Measurements from ENCODE around the gene KCNQ1. TPM values are rescaled to one million over a fixed set of nuclear protein-coding genes. Genes with fewer than 3 reads are reported as not detected.

KCNQ1 gene
- total and polyA plus RNA-seq, 9 of the 15 experiments (the other 6 are each of a cell fraction or from before 2014, with no cell fraction given): 0.44 TPM; not detected in 8

DNA sequence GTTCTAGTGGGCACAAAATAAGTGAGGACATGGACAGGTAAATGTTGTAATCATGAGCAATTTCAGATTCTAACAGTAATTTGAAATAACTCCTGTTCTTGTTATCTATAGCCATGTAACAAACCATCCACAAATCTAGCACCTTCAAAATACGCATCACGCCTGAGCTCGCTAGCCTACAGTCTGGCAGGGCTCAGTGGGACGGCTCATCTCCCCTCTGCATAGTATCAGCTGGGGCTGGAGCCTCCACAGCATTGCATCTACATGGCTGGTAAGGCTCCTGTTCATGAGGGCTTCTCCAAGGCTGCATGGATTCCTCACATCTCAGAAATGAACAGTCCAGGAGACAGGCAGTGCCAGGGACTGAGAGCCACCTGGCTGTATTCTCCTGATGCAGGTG, 112.6 kb downstream of the KCNQ1 start (continued):
- TF ChIP-seq, protein P1, sequence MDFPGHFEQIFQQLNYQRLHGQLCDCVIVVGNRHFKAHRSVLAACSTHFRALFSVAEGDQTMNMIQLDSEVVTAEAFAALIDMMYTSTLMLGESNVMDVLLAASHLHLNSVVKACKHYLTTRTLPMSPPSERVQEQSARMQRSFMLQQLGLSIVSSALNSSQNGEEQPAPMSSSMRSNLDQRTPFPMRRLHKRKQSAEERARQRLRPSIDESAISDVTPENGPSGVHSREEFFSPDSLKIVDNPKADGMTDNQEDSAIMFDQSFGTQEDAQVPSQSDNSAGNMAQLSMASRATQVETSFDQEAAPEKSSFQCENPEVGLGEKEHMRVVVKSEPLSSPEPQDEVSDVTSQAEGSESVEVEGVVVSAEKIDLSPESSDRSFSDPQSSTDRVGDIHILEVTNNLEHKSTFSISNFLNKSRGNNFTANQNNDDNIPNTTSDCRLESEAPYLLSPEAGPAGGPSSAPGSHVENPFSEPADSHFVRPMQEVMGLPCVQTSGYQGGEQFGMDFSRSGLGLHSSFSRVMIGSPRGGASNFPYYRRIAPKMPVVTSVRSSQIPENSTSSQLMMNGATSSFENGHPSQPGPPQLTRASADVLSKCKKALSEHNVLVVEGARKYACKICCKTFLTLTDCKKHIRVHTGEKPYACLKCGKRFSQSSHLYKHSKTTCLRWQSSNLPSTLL (IDR thresholded peaks at IDR 0.05): no peak
- TF ChIP-seq CREB1 (IDR thresholded peaks at IDR 0.05): no peak
- no peak for TF ChIP-seq CREB1 (CRISPR knock-in tag; IDR thresholded peaks at IDR 0.05)

GRCh38 chr11:2558397-2558796, 113.6 kb downstream of the KCNQ1 start:
- H3K79me2 ChIP-seq (ENCODE audit: control insufficient read depth, insufficient read depth, low read length): no peaks in the 10 kb centered on the region
- peaks cover 7 to 45% of the 10 kb centered on the region in 2 experiments for H3K27me3 ChIP-seq (ENCODE audit: control insufficient read depth in 2 of 2, insufficient read depth in 2 of 2, low read length in 2 of 2)
- H3K4me1 ChIP-seq (replicated peaks in 1 of 2; ENCODE audit: control insufficient read depth in 2 of 2, insufficient read depth in 2 of 2, low read length in 2 of 2): peaks cover 0 to 33% of the 10 kb centered on the region in 2 experiments; a peak in 2 of 5 replicates
- intact Hi-C loops (cut with micrococcal nuclease) (no loop called here), in situ Hi-C loops (cut with MboI) (no loop called here)
- no peak for ATAC-seq
- H3K36me3 ChIP-seq (ENCODE audit: control insufficient read depth, insufficient read depth, low read length): no peaks in the 10 kb centered on the region
- H3K4me3 ChIP-seq: no peak overlapping the region
- H3K27ac ChIP-seq (ENCODE audit: extremely low read depth, low read depth, low read length): no peak overlapping the region
- FAIRE-seq: no peak
- no TSS peak for BruUV-seq (replicated peaks)
- H3K4me2 ChIP-seq (ENCODE audit: insufficient read depth, low read length): no peak overlapping the region
- WGBS (ENCODE audit: insufficient coverage, low coverage, missing lambda C conversion rate): 37% methylated on average over 17 of the region's 17 CpGs
- no peak overlapping the region for H3K9ac ChIP-seq (ENCODE audit: insufficient read depth in 1 of 2, low read depth in 2 of 2, low read length in 2 of 2)
- DNase-seq (ENCODE audit: extremely low read depth in 1 of 4, low spot score in 3 of 4): no peak
- H3K9me3 ChIP-seq (replicated peaks; ENCODE audit: control insufficient read depth, insufficient read depth, low read depth, low read length): no peaks in the 10 kb centered on the region
- H2AFZ ChIP-seq (ENCODE audit: low read depth, low read length): no peak overlapping the region
- ChIA-PET CTCF (ENCODE audit: low intra/inter-chr PET ratio) (no interaction called here), POLR2A (interaction anchor here (0.7 kb wide), 1 partner anchor 93 kb away, joined by 3 read pairs; no protein-coding TSS in a partner anchor)
- H4K20me1 ChIP-seq (replicated peaks; ENCODE audit: control insufficient read depth, insufficient read depth, low read length): no peaks in the 10 kb centered on the region; the same call in 1 of the 2 replicates
- no peaks in the 10 kb centered on the region for H3K9me1 ChIP-seq (ENCODE audit: control insufficient read depth, insufficient read depth, low read length)
- no peak for TF ChIP-seq ZNF589 (CRISPR knock-in tag; IDR thresholded peaks at IDR 0.05; ENCODE audit: low read depth)
- no peak for TF ChIP-seq CHD2 (IDR thresholded peaks at IDR 0.05; ENCODE audit: low read depth, low read length)
